ENCODE data around the gene ASXL1. TPM values are rescaled to one million over a fixed set of nuclear protein-coding genes. Genes with fewer than 3 reads are reported as not detected.
A peak's percentile ranks its signal among the peaks of the same experiment; 100 is the strongest.

ASXL1 gene
- total and polyA plus RNA-seq, 2 experiments from 2014 or later = 10.4 to 29.0 TPM

- Mint-ChIP-seq H3K36me3 (ENCODE audit: low read depth) (peaks cover 16% of the 10 kb centered on the region), H3K4me3 (no peak overlapping the region), H3K4me1 (peaks cover 26% of the 10 kb centered on the region), H3K9me3 (no peaks in the 10 kb centered on the region), H3K27ac (peak overlapping the region; percentile 76), H3K27me3 (ENCODE audit: insufficient read depth, low read depth, poor library complexity) (peaks cover 1% of the 10 kb centered on the region)
- peaks cover 26% of the 10 kb centered on the region for H4K20me1 ChIP-seq (replicated peaks; ENCODE audit: insufficient read depth)
- H3K4me3 ChIP-seq = no peak overlapping the region
- H3K36me3 ChIP-seq (ENCODE audit: insufficient read depth) = peaks cover 9% of the 10 kb centered on the region; the same call in 1 of the 2 replicates
- DNase-seq (ENCODE audit: low spot score) (no peak), ATAC-seq (no peak)
- no peak overlapping the region for H2AFZ ChIP-seq
- TF ChIP-seq EZH2phosphoT487 (IDR thresholded peaks at IDR 0.05; ENCODE audit: unreplicated experiment) = no peak
- TF ChIP-seq ZNF462 (CRISPR knock-in tag; IDR thresholded peaks at IDR 0.05) = no peak
- no peak for TF ChIP-seq STAT1 (IDR thresholded peaks at IDR 0.05; ENCODE audit: unreplicated experiment)
- TF ChIP-seq EZH2 (IDR thresholded peaks at IDR 0.05; ENCODE audit: low read depth, unreplicated experiment) = no peak
- TF ChIP-seq POLR2AphosphoS5 (IDR thresholded peaks at IDR 0.05; ENCODE audit: low read depth) = no peak
- no peak for TF ChIP-seq REST (IDR thresholded peaks at IDR 0.05; ENCODE audit: unreplicated experiment)
- TF ChIP-seq ZNF114 (CRISPR knock-in tag; IDR thresholded peaks at IDR 0.05) = no peak
- no peak for TF ChIP-seq JUNB (IDR thresholded peaks at IDR 0.05; ENCODE audit: unreplicated experiment)
- TF ChIP-seq ZNF331 (CRISPR knock-in tag; IDR thresholded peaks at IDR 0.05; ENCODE audit: low read depth) = no peak
- no peak for TF ChIP-seq ETS1 (IDR thresholded peaks at IDR 0.05)
- TF ChIP-seq NANOG (IDR thresholded peaks at IDR 0.05; ENCODE audit: borderline replicate concordance) = no peak
- no peak for TF ChIP-seq CREB1 (CRISPR knock-in tag; IDR thresholded peaks at IDR 0.05; ENCODE audit: low read depth)
- no peak for TF ChIP-seq CTCF (conservative IDR thresholded peaks at IDR 0.05; ENCODE audit: low read depth in 2 of 2)
- H3K27ac ChIP-seq (ENCODE audit: low read depth) = peak overlapping the region; percentile 53; the same call in 1 of the 2 replicates
- peak overlapping the region; percentile 48 for H3K4me2 ChIP-seq
- no peaks in the 10 kb centered on the region for H3K9me2 ChIP-seq (ENCODE audit: insufficient read depth)
- peaks cover 5% of the 10 kb centered on the region for H3F3A ChIP-seq (replicated peaks; ENCODE audit: low read depth)
- H3K79me2 ChIP-seq (replicated peaks; ENCODE audit: insufficient read depth) = no peaks in the 10 kb centered on the region
- H3K27me3 ChIP-seq (ENCODE audit: insufficient read depth) = no peaks in the 10 kb centered on the region
- H3K4me1 ChIP-seq (ENCODE audit: insufficient read depth) = peaks cover 26% of the 10 kb centered on the region
Observed at GRCh38 chr20:32444474-32445220, 86.5 kb downstream of the ASXL1 start.

Data from GM23338 (cell line).